Uterus (tissue), 4 donors: Measurements from ENCODE around the gene HDAC4. TPM values are rescaled to one million over a fixed set of nuclear protein-coding genes. Genes with fewer than 3 reads are reported as not detected.

Experiments used
- DNase-seq, 2 donors: peaks; one replicate each; pipeline ENCODE4 v3.0.0-alpha.2; 2019 to 2020
- H3K27ac ChIP-seq, 2 donors: fragments of 200-600 bp; sonication (generic); 1 replicate in 1 of 2; 2 replicates in 1 of 2; pipeline ENCODE4 v1.5.1; 2016 to 2018
- H3K27me3 ChIP-seq, 2 donors: fragments of 200-600 bp; sonication (generic); one replicate each; pipeline ENCODE4 v1.5.1; 2018 to 2019; ENCODE audit warnings: control low read depth in 1 of 2
- H3K36me3 ChIP-seq, 2 donors: fragments of 200-600 bp; sonication (generic); one replicate each; pipeline ENCODE4 v1.5.1; 2019; ENCODE audit warnings: control low read depth in 1 of 2
- H3K4me1 ChIP-seq, 2 donors: fragments of 200-600 bp; sonication (generic); one replicate each; pipeline ENCODE4 v1.5.1; 2018 to 2019; ENCODE audit warnings: control low read depth in 1 of 2
- H3K4me3 ChIP-seq, 2 donors: fragments of 200-600 bp; sonication (generic); 1 replicate in 1 of 2; 2 replicates in 1 of 2; pipeline ENCODE4 v1.5.1; 2018 to 2019; ENCODE audit warnings: mild to moderate bottlenecking in 1 of 2
- H3K9me3 ChIP-seq, 2 donors: fragments of 200-600 bp; sonication (generic); one replicate each; pipeline ENCODE4 v1.5.1; 2019; ENCODE audit warnings: control low read depth in 1 of 2
- CTCF ChIP-seq, 4 experiments: fragments of 200-600 bp in 2 of 4; fragments of 450-650 bp in 2 of 4; sonication (generic) in 2 of 4; IDR thresholded peaks; one replicate each; pipeline ENCODE4 v1.5.1; 2016 to 2019; ENCODE audit warnings: antibody characterized with exemption in 4 of 4, mild to moderate bottlenecking in 2 of 4, moderate library complexity in 1 of 4
- POLR2A ChIP-seq, 2 donors: fragments of 450-650 bp; IDR thresholded peaks; one replicate each; pipeline ENCODE4 v1.6.1; 2016; ENCODE audit warnings: antibody characterized with exemption in 2 of 2, mild to moderate bottlenecking in 1 of 2, moderate library complexity in 1 of 2
- intact Hi-C: fragments of 100-400 bp; cut with DNase I; formaldehyde crosslinking; loops from one replicate; pipeline ENCODE4 v1.15.1; 2023; ENCODE audit warnings: low total_unique reads
- total RNA-seq, 4 donors: library from RNA; depleted of rRNA in 3 of 4; stranded (reverse); fragments of >200 nt in 3 of 4; gene quantifications; one replicate each; pipeline versions ENCODE4 v1.1.0 to v1.2.4, GENCODE V29; 2014 to 2023
- donor health status: DM: yes; HTN: yes; CAD: no.

The HDAC4 gene
- total RNA-seq, 4 donors from 2014 or later: 42.1 to 91.5 (median 73.4) TPM

GRCh38 chr2:239318151-239318611 lies 82.6 kb downstream of the HDAC4 start:
- TF ChIP-seq CTCF (IDR thresholded peaks at IDR 0.05) (no peak), POLR2A (IDR thresholded peaks at IDR 0.05) (no peak)
- no peak overlapping the region for H3K4me3 ChIP-seq
- peaks cover 0 to 15% of the 10 kb centered on the region in 2 donors for H3K4me1 ChIP-seq
- intact Hi-C loops: no loop called here
- H3K27me3 ChIP-seq: no peaks in the 10 kb centered on the region
- peak in 1 of 2 donors; percentile 15 for DNase-seq
- no peaks in the 10 kb centered on the region for H3K9me3 ChIP-seq
- no peaks in the 10 kb centered on the region for H3K36me3 ChIP-seq
- H3K27ac ChIP-seq: peak overlapping the region; percentile 86

GRCh38 chr2:239316562-239317465 lies 84.0 kb downstream of the HDAC4 start:
- intact Hi-C loops: no loop called here
- no peaks in the 10 kb centered on the region for H3K36me3 ChIP-seq

GRCh38 chr2:239315308-239315707 lies 85.5 kb downstream of the HDAC4 start:
- no peak overlapping the region for H3K4me3 ChIP-seq
- no peaks in the 10 kb centered on the region for H3K36me3 ChIP-seq
- no peak overlapping the region for H3K27ac ChIP-seq
- intact Hi-C loops: no loop called here
- H3K9me3 ChIP-seq: no peaks in the 10 kb centered on the region
- H3K4me1 ChIP-seq: peaks cover 12 to 23% of the 10 kb centered on the region in 2 donors
- TF ChIP-seq POLR2A (IDR thresholded peaks at IDR 0.05) (no peak), CTCF (IDR thresholded peaks at IDR 0.05) (no peak)
- DNase-seq: peak in 1 of 2 donors; percentile 9
- no peaks in the 10 kb centered on the region for H3K27me3 ChIP-seq

More at GRCh38 chr2:239316562-239317465, 84.0 kb downstream of the HDAC4 start:
- Histone ChIP-seq H3K27ac (peak overlapping the region; percentile 86), H3K9me3 (no peaks in the 10 kb centered on the region), H3K4me1 (peaks cover 0 to 15% of the 10 kb centered on the region in 2 donors), H3K4me3 (peak overlapping the region in 1 of 2 donors; percentile 23), H3K27me3 (no peaks in the 10 kb centered on the region)
- peak; percentile 65 to 67 for DNase-seq
- no peak for TF ChIP-seq POLR2A (IDR thresholded peaks at IDR 0.05)
- TF ChIP-seq CTCF (IDR thresholded peaks at IDR 0.05): peak in 1 of 4 experiments; percentile 5

- Histone ChIP-seq H3K27ac (peak overlapping the region; percentile 81 to 94), H3K4me1 (peaks cover 22 to 27% of the 10 kb centered on the region in 2 donors), H3K36me3 (no peaks in the 10 kb centered on the region), H3K27me3 (no peaks in the 10 kb centered on the region), H3K9me3 (no peaks in the 10 kb centered on the region), H3K4me3 (no peak overlapping the region)
- peak in 1 of 2 donors; percentile 22 for DNase-seq
- TF ChIP-seq POLR2A (IDR thresholded peaks at IDR 0.05) (no peak), CTCF (IDR thresholded peaks at IDR 0.05) (no peak)
- intact Hi-C loops: no loop called here
Measured at GRCh38 chr2:239313776-239314175, 87.0 kb downstream of the HDAC4 start.
